ENCODE results near the gene CPLX1. TPM values are rescaled to one million over a fixed set of nuclear protein-coding genes. Genes with fewer than 3 reads are reported as not detected.

Gene CPLX1
- total RNA-seq, 4 donors from 2014 or later = 0.12 to 0.34 (median 0.13) TPM; not detected in 1

- intact Hi-C loops (cut with DNase I; ENCODE audit: low total_unique reads) = no loop called here
- no peak for DNase-seq (ENCODE audit: low spot score in 2 of 2)
- H3K4me3 ChIP-seq (ENCODE audit: low read depth, poor library complexity, severe bottlenecking) = no peak overlapping the region
- TF ChIP-seq CTCF (IDR thresholded peaks at IDR 0.05) (no peak), POLR2A (IDR thresholded peaks at IDR 0.05) (no peak)
- WGBS, 2 donors = 89 to 90% methylated on average over 20 of the region's 20 CpGs
These were observed 45.0 kb upstream of the CPLX1 start for GRCh38 chr4:870951-871350.

GRCh38 chr4:869776-870175 lies 43.8 kb upstream of the CPLX1 start:
- TF ChIP-seq POLR2A (IDR thresholded peaks at IDR 0.05) = no peak
- no peak for TF ChIP-seq CTCF (IDR thresholded peaks at IDR 0.05)
- intact Hi-C loops (cut with DNase I; ENCODE audit: low total_unique reads) = no loop called here
- DNase-seq (ENCODE audit: low spot score in 2 of 2) = no peak
- no peak overlapping the region for H3K4me3 ChIP-seq (ENCODE audit: low read depth, poor library complexity, severe bottlenecking)
- 96 to 98% methylated on average over 15 of the region's 15 CpGs for WGBS, 2 donors

- 93 to 98% methylated on average over 5 to 14 of the region's 21 CpGs for WGBS, 2 donors
- no peak for DNase-seq (ENCODE audit: low spot score in 2 of 2)
- H3K4me3 ChIP-seq (ENCODE audit: low read depth, poor library complexity, severe bottlenecking) = no peak overlapping the region
- TF ChIP-seq CTCF (IDR thresholded peaks at IDR 0.05) = no peak
- no peak for TF ChIP-seq POLR2A (IDR thresholded peaks at IDR 0.05)
- intact Hi-C loops (cut with DNase I; ENCODE audit: low total_unique reads) = no loop called here
These were observed 42.5 kb upstream of the CPLX1 start for GRCh38 chr4:868421-868820.

- intact Hi-C loops (cut with DNase I; ENCODE audit: low total_unique reads) = no loop called here
- WGBS, 2 donors = 89 to 93% methylated on average over 16 to 24 of the region's 26 CpGs
- DNase-seq (ENCODE audit: low spot score in 2 of 2) = no peak
- no peak for TF ChIP-seq POLR2A (IDR thresholded peaks at IDR 0.05)
- TF ChIP-seq CTCF (IDR thresholded peaks at IDR 0.05) = no peak
- H3K4me3 ChIP-seq (ENCODE audit: low read depth, poor library complexity, severe bottlenecking) = no peak overlapping the region
These were observed 41.8 kb upstream of the CPLX1 start for GRCh38 chr4:867526-868250.

GRCh38 chr4:866761-867390 lies 40.9 kb upstream of the CPLX1 start:
- 82 to 83% methylated on average over 10 to 25 of the region's 28 CpGs for WGBS, 2 donors
- DNase-seq (ENCODE audit: low spot score in 2 of 2) = no peak
- no peak overlapping the region for H3K4me3 ChIP-seq (ENCODE audit: low read depth, poor library complexity, severe bottlenecking)
- intact Hi-C loops (cut with DNase I; ENCODE audit: low total_unique reads) = no loop called here
- no peak for TF ChIP-seq CTCF (IDR thresholded peaks at IDR 0.05)
- TF ChIP-seq POLR2A (IDR thresholded peaks at IDR 0.05) = no peak
